D721Med (cell line): ENCODE results near the gene RBM4.
"Not testable (repeated sequence)": the region's sequence is repeated elsewhere in the genome, so short reads cannot be mapped to it uniquely, and the experiment has no call there.

Experiments used
- DNase-seq: peaks from one replicate; pipeline ENCODE4 v3.0.0; 2011; ENCODE audit warnings: low spot score; ENCODE audit not compliant: insufficient read length
- FAIRE-seq: peaks from 2 replicates; lab custom pipeline; 2011; peaks lifted over from hg19 to GRCh38; lab: Jason Lieb, UNC
- TF ChIP-seq, protein P1 (sequence below): IDR thresholded peaks from 2 replicates; pipeline ENCODE4 v1.5.1; 2012; ENCODE audit warnings: mild to moderate bottlenecking, control low read depth; ENCODE audit not compliant: insufficient read depth; ENCODE audit errors: missing control alignments

RBM4 gene, protein sequence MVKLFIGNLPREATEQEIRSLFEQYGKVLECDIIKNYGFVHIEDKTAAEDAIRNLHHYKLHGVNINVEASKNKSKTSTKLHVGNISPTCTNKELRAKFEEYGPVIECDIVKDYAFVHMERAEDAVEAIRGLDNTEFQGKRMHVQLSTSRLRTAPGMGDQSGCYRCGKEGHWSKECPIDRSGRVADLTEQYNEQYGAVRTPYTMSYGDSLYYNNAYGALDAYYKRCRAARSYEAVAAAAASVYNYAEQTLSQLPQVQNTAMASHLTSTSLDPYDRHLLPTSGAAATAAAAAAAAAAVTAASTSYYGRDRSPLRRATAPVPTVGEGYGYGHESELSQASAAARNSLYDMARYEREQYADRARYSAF

DNA sequence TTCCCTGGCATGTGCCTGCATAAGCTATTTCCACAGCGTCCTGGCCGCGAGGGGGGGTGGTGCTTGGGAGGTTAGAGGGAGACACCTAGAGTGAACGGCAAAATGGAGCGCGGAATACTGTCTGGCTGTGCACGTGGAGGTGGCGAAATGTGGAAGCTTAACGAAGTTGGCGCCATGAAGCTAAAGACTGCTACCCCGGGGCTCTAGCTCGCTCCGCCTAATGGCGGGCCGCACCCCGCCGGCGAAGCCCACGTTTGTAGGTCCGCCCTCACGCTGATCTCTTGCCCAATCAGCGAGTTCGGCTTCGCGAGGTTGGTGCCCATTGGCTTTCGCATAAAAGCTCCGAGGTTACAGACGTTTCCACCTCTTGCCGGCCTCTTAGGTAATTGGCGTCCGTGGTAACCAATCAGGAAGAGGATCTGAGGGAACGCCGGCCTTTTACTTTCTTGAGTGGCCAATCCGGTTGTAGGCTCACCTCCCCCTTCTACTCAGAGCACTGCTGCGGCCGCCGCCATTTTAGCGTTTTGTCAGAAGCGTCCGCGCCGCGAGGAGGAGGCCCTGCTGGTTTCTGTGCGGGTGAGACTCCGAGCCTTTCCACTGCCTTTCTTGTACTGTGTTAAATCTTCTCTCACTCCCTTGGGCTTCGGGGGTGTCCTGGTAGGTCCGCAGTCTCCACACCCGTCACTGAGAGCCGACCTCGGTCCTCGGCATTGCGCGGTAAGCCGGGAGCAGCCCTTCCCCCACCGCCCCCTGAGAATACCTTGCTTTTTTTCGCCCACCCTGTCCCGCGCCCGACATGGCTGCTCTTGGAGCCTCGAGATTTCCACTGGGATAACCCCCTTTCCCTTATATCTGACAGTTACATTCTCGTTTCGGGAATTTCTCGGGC lies at the start of gene RBM4:
TSS of gene RBM4 (plus strand) at position 527 of the 889 bp plus-strand sequence. CDS start 1,009 bp downstream, outside the sequence.
- DNase-seq (peak; percentile 75), FAIRE-seq (no peak)
- TF ChIP-seq, protein P1, sequence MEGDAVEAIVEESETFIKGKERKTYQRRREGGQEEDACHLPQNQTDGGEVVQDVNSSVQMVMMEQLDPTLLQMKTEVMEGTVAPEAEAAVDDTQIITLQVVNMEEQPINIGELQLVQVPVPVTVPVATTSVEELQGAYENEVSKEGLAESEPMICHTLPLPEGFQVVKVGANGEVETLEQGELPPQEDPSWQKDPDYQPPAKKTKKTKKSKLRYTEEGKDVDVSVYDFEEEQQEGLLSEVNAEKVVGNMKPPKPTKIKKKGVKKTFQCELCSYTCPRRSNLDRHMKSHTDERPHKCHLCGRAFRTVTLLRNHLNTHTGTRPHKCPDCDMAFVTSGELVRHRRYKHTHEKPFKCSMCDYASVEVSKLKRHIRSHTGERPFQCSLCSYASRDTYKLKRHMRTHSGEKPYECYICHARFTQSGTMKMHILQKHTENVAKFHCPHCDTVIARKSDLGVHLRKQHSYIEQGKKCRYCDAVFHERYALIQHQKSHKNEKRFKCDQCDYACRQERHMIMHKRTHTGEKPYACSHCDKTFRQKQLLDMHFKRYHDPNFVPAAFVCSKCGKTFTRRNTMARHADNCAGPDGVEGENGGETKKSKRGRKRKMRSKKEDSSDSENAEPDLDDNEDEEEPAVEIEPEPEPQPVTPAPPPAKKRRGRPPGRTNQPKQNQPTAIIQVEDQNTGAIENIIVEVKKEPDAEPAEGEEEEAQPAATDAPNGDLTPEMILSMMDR: no peak

DNA sequence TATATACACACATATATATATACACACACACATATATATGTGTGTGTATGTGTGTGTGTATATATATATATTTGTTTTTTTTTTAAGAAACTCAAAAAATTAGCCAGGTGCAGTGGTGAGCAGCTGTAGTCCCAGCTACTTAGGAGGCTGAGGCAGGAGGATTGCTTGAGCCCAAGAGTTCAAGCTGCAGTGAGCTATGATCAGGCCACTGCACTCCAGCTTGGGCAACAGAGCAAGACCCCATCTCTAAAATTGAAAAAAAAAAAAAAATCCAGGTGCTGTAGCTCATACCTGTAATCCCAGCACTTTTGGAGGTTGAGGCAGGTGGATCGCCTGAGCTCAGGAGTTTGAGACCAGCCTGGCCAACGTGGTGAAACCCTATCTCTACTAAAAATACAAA lies 49.2 kb upstream of the RBM4 start:
- FAIRE-seq: not testable (repeated sequence)

DNA sequence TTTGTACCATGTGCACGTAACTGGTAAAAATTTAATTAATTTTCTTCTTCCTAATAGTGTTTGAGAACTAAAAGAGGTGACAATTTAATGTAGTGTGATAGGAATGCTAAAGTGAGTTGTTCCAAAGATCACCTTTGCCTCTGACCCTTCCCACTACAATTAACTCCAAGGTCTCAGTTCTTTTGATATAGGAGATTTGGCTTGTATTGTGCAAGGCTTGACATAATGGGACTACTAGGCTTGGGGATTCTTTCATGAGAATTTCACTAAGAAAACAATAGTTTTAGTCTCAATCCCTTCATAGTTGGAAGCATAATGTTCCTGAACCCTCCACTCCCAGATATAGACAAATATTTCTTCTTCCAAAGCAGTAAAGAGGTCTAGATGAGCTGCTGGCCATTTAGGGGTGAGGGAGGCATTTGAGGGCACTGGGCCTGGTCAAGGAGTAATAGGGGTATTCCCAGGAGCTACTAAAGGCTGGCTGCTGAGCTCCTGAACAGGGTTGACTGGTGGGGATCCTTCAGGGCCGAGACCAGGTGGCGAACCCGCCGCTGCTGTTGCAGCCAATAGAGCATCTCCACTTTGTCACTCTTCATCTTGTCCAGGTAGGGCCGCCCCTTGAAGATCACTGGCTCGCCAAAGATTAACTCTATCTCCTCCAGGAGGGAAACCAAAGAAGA lies 48.4 kb upstream of the RBM4 start:
- DNase-seq (no peak), FAIRE-seq (no peak)
- TF ChIP-seq, protein P1: no peak

More for the DNA sequence above, 49.2 kb upstream of the RBM4 start:
- DNase-seq: not testable (repeated sequence)

DNA sequence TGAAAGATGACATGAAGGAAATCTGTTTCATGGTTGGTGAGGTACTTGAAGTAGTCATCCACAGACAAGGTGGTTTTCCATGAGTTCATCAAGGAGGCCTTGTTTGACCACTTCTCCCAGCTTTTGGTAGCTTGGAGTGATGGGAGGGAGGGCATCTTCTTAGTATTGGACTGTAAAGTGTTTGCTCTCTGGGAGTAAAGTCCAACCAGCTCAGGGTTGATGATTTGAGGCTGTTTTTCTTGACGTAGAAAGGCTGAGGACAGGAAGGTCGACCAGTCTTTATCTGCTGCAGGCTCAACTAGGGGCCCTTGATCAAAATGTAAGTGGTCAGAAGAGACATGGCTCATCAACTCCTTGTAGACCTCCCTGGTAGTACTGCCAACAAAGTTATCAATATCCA lies 47.3 kb upstream of the RBM4 start:
- no peak for FAIRE-seq
- no peak for DNase-seq
- TF ChIP-seq, protein P1: no peak

DNA sequence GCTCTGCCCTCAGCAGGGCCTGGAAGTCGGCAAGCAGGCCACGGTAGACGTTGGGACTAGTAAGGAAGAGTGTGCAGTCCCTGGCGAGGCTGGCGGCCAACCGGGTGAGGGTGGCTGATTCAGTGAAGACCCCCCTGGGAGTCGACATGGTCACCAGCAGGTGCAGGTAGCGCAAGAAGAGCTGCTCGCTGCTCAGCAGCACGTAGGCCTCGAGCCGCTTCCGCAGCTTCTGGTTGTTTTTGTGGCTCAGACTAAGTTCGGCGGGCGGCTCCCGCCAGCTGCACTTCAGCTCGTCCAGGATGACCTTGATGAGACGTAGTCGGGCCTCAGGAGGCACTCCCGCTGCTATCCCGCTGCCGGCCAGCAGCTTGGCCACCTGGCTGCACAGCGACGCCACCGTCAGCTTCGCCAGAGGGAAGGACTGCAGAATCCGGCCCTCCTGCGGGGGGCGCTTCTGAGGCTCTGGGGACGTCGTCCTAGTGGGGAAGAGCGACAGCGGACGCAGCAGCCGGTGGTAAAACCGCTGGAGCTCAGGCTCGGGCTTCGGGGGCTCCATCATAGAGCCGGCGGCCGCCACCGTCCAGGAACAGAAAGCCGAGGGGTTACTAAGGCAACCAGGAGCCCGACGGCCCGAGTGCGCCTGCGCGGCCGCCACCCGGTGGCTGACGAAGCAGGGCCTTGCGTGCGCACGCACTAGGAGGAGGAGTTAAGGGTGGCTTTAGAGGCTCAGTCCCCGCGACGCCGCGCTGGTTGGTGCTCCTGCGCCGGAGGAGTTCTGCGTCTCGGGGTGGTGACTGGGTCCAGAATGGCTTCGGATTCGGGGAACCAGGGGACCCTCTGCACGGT lies 45.8 kb upstream of the RBM4 start, which contains the start of the genes CCDC87 and CCS:
TSS of gene CCDC87 (minus strand) at position 607 of the 846 bp plus-strand sequence. CDS start at position 559, 48 bp downstream.
TSS of gene CCS (plus strand) at position 729 of the 846 bp plus-strand sequence. CDS start at position 806, 77 bp downstream.
- peak; percentile 100 for DNase-seq
- FAIRE-seq: no peak
- TF ChIP-seq, protein P1: peak; percentile 41

DNA sequence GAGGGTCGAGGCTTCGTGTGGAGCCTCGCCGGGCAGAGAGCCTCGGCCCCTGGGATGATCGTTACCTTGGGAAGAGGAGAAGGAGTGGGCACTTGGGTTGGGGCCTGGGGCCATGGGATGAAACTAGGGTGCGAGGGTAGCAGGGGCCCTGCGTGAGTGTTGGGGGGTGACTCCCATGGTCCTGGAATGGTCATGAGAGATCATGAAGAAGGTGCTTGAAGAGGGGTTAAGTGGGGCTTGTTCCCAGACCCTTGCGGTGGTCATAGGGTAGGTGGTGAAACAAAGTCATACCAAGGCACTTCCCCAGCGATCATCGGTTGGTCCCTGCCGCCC lies 45.2 kb upstream of the RBM4 start:
- TF ChIP-seq, protein P1: no peak
- no peak for DNase-seq
- FAIRE-seq: no peak
